Measurements from ENCODE around the gene POLR3B.

DNA sequence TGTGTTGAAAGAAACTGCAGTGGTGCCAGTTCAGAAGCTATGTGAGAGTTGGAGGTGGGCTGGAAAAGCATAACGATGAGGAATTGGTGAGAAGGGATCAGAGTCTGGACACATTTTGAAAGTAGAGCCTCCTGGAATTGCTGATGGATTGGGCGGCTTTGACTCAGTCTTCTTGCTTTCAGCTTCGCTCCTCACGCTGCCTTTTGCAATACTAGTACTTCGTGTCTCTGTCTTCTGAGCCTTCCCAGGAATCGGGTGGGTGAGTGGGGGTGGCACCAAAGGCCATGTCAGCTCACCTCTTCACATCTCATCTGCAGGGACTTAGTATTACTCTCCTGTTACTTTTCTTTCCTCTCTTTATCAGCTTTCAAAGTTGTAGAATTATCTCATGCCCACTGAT, 123.7 kb downstream of the POLR3B start:
- TF ChIP-seq, protein P1, sequence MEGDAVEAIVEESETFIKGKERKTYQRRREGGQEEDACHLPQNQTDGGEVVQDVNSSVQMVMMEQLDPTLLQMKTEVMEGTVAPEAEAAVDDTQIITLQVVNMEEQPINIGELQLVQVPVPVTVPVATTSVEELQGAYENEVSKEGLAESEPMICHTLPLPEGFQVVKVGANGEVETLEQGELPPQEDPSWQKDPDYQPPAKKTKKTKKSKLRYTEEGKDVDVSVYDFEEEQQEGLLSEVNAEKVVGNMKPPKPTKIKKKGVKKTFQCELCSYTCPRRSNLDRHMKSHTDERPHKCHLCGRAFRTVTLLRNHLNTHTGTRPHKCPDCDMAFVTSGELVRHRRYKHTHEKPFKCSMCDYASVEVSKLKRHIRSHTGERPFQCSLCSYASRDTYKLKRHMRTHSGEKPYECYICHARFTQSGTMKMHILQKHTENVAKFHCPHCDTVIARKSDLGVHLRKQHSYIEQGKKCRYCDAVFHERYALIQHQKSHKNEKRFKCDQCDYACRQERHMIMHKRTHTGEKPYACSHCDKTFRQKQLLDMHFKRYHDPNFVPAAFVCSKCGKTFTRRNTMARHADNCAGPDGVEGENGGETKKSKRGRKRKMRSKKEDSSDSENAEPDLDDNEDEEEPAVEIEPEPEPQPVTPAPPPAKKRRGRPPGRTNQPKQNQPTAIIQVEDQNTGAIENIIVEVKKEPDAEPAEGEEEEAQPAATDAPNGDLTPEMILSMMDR (conservative IDR thresholded peaks at IDR 0.05; ENCODE audit: low read length), result no peak
- TF ChIP-seq EZH2phosphoT487 (IDR thresholded peaks at IDR 0.05; ENCODE audit: borderline replicate concordance, low read depth, low read length), result no peak

Data from OCI-LY7 (cell line).